GM23338 (cell line): ENCODE measurements around the gene CYB561D1. TPM values are rescaled to one million over a fixed set of nuclear protein-coding genes. Genes with fewer than 3 reads are reported as not detected.

Experiments
- ATAC-seq: fragments of 200-7000 bp; cut with Tn5 transposase; 3 replicates; pipeline ENCODE4 v1.9.1; 2020
- DNase-seq: peaks from one replicate; pipeline ENCODE4 v3.0.0-alpha.2; 2015; ENCODE audit warnings: low spot score
- H2AFZ ChIP-seq: fragments of 200-600 bp; sonication (generic); 2 replicates; pipeline ENCODE4 v1.8.0; 2016; ENCODE audit warnings: antibody characterized with exemption, mild to moderate bottlenecking, moderate library complexity
- H3F3A ChIP-seq: fragments of 200-600 bp; sonication (generic); replicated peaks from 2 replicates; pipeline ENCODE4 v1.8.0; 2017; ENCODE audit warnings: antibody characterized with exemption, mixed run types, low read depth
- H3K27ac ChIP-seq: fragments of 200-600 bp; sonication (generic); 2 replicates; pipeline ENCODE4 v1.6.1; 2016; ENCODE audit warnings: low read depth
- H3K27me3 ChIP-seq: fragments of 200-600 bp; sonication (generic); 2 replicates; pipeline ENCODE4 v1.8.0; 2016; ENCODE audit warnings: mild to moderate bottlenecking, mixed run types, moderate library complexity; ENCODE audit not compliant: insufficient read depth
- H3K36me3 ChIP-seq: fragments of 200-600 bp; sonication (generic); 2 replicates; pipeline ENCODE4 v1.8.0; 2016; ENCODE audit warnings: mild to moderate bottlenecking; ENCODE audit not compliant: insufficient read depth
- H3K4me1 ChIP-seq: fragments of 200-600 bp; sonication (generic); 2 replicates; pipeline ENCODE4 v1.8.0; 2016; ENCODE audit warnings: mild to moderate bottlenecking, moderate library complexity; ENCODE audit not compliant: insufficient read depth
- H3K4me2 ChIP-seq: fragments of 200-600 bp; sonication (generic); 2 replicates; pipeline ENCODE4 v1.7.1; 2017; ENCODE audit warnings: mixed run types
- H3K4me3 ChIP-seq: fragments of 200-600 bp; sonication (generic); 2 replicates; pipeline ENCODE4 v1.6.1; 2016; ENCODE audit warnings: mixed run types
- H3K79me2 ChIP-seq: fragments of 200-600 bp; sonication (generic); replicated peaks from 2 replicates; pipeline ENCODE4 v1.8.0; 2017; ENCODE audit warnings: mild to moderate bottlenecking; ENCODE audit not compliant: insufficient read depth
- H3K9me2 ChIP-seq: fragments of 200-600 bp; sonication (generic); 2 replicates; pipeline ENCODE4 v1.8.0; 2017; ENCODE audit not compliant: insufficient read depth
- H4K20me1 ChIP-seq: fragments of 200-600 bp; sonication (generic); replicated peaks from 2 replicates; pipeline ENCODE4 v1.8.0; 2017; ENCODE audit warnings: mild to moderate bottlenecking; ENCODE audit not compliant: insufficient read depth
- H3K27ac Mint-ChIP-seq: 2 replicates; pipeline ENCODE4 v1.8.0; 2020; ENCODE audit warnings: inconsistent platforms, mild to moderate bottlenecking, moderate library complexity, mixed read lengths
- H3K27me3 Mint-ChIP-seq: 3 replicates; pipeline ENCODE4 v1.8.0; 2022; ENCODE audit warnings: low read depth, mild to moderate bottlenecking, moderate library complexity, mixed read lengths, inconsistent platforms; ENCODE audit not compliant: insufficient read depth, poor library complexity
- H3K36me3 Mint-ChIP-seq: 3 replicates; pipeline ENCODE4 v1.8.0; 2021; ENCODE audit warnings: low read depth, mild to moderate bottlenecking, inconsistent platforms, moderate library complexity, mixed read lengths
- H3K4me1 Mint-ChIP-seq: 3 replicates; pipeline ENCODE4 v1.8.0; 2020; ENCODE audit warnings: mild to moderate bottlenecking, inconsistent platforms, mixed read lengths
- H3K4me3 Mint-ChIP-seq: 3 replicates; pipeline ENCODE4 v1.8.0; 2021; ENCODE audit warnings: moderate library complexity, mild to moderate bottlenecking, inconsistent platforms, mixed read lengths
- H3K9me3 Mint-ChIP-seq: 3 replicates; pipeline ENCODE4 v1.8.0; 2020; ENCODE audit warnings: moderate library complexity, mild to moderate bottlenecking, inconsistent platforms, mixed read lengths
- CREB1 ChIP-seq: fragments of 250-450 bp; sonication (Bioruptor Pico); IDR thresholded peaks from 2 replicates; pipeline ENCODE4 v1.5.0; 2020; ENCODE audit warnings: low read depth, mild to moderate bottlenecking, moderate library complexity
- EZH2 ChIP-seq: fragments of 200-600 bp; sonication (generic); IDR thresholded peaks from one replicate; pipeline ENCODE4 v1.8.0; 2017; ENCODE audit warnings: antibody characterized with exemption, mild to moderate bottlenecking, low read depth; ENCODE audit not compliant: unreplicated experiment
- EZH2phosphoT487 ChIP-seq: fragments of 200-600 bp; sonication (generic); IDR thresholded peaks from one replicate; pipeline ENCODE4 v1.8.1; 2018; ENCODE audit warnings: antibody characterized with exemption; ENCODE audit not compliant: unreplicated experiment
- JUNB ChIP-seq: IDR thresholded peaks from one replicate; pipeline ENCODE4 v1.6.1; 2016; ENCODE audit warnings: antibody characterized with exemption; ENCODE audit not compliant: unreplicated experiment
- NANOG ChIP-seq: IDR thresholded peaks from 2 replicates; pipeline ENCODE4 v1.6.1; 2016; ENCODE audit warnings: antibody characterized with exemption, borderline replicate concordance
- POLR2AphosphoS5 ChIP-seq: IDR thresholded peaks from 2 replicates; pipeline ENCODE4 v1.6.1; 2016; ENCODE audit warnings: antibody characterized with exemption, low read depth
- REST ChIP-seq: IDR thresholded peaks from one replicate; pipeline ENCODE4 v1.6.1; 2018; ENCODE audit warnings: antibody characterized with exemption; ENCODE audit not compliant: unreplicated experiment
- STAT1 ChIP-seq: IDR thresholded peaks from one replicate; pipeline ENCODE4 v1.6.1; 2016; ENCODE audit warnings: antibody characterized with exemption; ENCODE audit not compliant: unreplicated experiment
- ZNF114 ChIP-seq: fragments of 250-450 bp; sonication (Bioruptor Pico); IDR thresholded peaks from 2 replicates; pipeline ENCODE4 v1.5.0; 2020; ENCODE audit warnings: mild to moderate bottlenecking, moderate library complexity
- ZNF331 ChIP-seq: fragments of 250-450 bp; sonication (Bioruptor Pico); IDR thresholded peaks from 2 replicates; pipeline ENCODE4 v1.5.0; 2020; ENCODE audit warnings: low read depth, mild to moderate bottlenecking, moderate library complexity
- polyA plus RNA-seq: library from polyadenylated mRNA; unstranded; fragments of >200 nt; fragmentation: Nextera tagmentation; extraction: Ambion mirVana; gene quantifications from 2 replicates; pipeline ENCODE4 v1.2.1, GENCODE V29; 2016
- total RNA-seq: library from RNA; depleted of rRNA; stranded (reverse); fragments of >200 nt; shearing (Covaris generic); gene quantifications from 2 replicates; pipeline ENCODE4 v1.2.3, GENCODE V29; 2014
- TF ChIP-seq, protein P1 (sequence below): IDR thresholded peaks from 2 replicates; pipeline ENCODE4 v1.6.1; 2016; ENCODE audit warnings: antibody characterized with exemption
- TF ChIP-seq, protein P2 (sequence below), 2 experiments: fragments of 200-600 bp in 1 of 2; sonication (generic) in 1 of 2; conservative IDR thresholded peaks; 2 replicates each; pipeline versions ENCODE4 v1.5.1 to v1.6.1; 2016 to 2017; ENCODE audit warnings: antibody characterized with exemption in 2 of 2, low read depth in 2 of 2, mild to moderate bottlenecking in 2 of 2, moderate library complexity in 1 of 2

CYB561D1 gene
- total and polyA plus RNA-seq, 2 experiments from 2014 or later: 0.95 to 2.7 TPM

GRCh38 chr1:109528712-109529111 is 34.8 kb downstream of the CYB561D1 start:
- Histone ChIP-seq H3K27me3 (no peaks in the 10 kb centered on the region), H3K4me3 (no peak overlapping the region), H3K79me2 (no peaks in the 10 kb centered on the region), H3F3A (no peaks in the 10 kb centered on the region), H3K9me2 (no peaks in the 10 kb centered on the region), H3K4me2 (no peak overlapping the region), H2AFZ (no peak overlapping the region), H3K4me1 (peaks cover 4% of the 10 kb centered on the region; the same call in 1 of the 2 replicates), H3K27ac (no peak overlapping the region), H3K36me3 (no peaks in the 10 kb centered on the region), H4K20me1 (no peaks in the 10 kb centered on the region)
- no peak overlapping the region for H3K27ac Mint-ChIP-seq
- peaks cover 12% of the 10 kb centered on the region for H3K27me3 Mint-ChIP-seq
- H3K36me3 Mint-ChIP-seq: no peaks in the 10 kb centered on the region
- peaks cover 12% of the 10 kb centered on the region; the same call in 2 of the 3 replicates for H3K4me1 Mint-ChIP-seq
- DNase-seq (no peak), ATAC-seq (no peak)
- no peaks in the 10 kb centered on the region; the same call in 2 of the 3 replicates for H3K9me3 Mint-ChIP-seq
- no peak overlapping the region for H3K4me3 Mint-ChIP-seq
- TF ChIP-seq ZNF114: no peak
- TF ChIP-seq NANOG: no peak

DNA sequence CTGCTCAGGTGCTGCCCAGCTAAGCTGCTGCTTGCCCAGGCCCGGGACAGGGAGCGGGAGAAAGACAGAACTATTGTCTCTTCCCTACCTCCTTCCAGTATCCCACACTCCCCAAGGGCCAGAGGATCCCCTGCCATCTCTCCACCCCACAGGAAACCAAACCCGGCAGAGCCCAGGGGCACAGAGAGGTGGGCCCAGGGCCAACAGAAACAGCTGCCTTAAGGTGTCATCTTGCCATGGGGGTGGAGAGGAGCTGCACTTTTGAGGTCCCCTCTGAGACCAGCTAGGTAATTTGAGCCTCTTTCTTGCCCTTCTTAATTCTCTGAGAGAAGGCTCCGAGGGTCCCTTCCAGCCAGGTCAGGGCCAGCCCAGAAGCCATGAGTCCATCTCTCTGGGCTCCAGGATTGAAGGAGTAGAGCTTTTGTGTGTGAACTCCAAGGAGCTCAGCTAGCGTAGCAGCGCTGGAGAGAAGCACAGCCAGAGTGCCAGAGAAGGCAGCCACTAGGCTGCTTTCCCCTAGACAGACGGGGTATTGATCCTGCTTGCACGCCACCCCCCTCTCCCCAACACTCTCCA is 36.1 kb downstream of the CYB561D1 start:
- DNase-seq: no peak
- Histone ChIP-seq H2AFZ (peak overlapping the region; percentile 56; the same call in 1 of the 2 replicates), H3K4me1 (peaks cover 4% of the 10 kb centered on the region; the same call in 1 of the 2 replicates), H3K9me2 (no peaks in the 10 kb centered on the region), H3K27me3 (no peaks in the 10 kb centered on the region), H3F3A (no peaks in the 10 kb centered on the region), H3K79me2 (no peaks in the 10 kb centered on the region), H3K4me3 (no peak overlapping the region), H3K4me2 (no peak overlapping the region), H3K27ac (no peak overlapping the region), H3K36me3 (no peaks in the 10 kb centered on the region), H4K20me1 (no peaks in the 10 kb centered on the region)
- H3K4me1 Mint-ChIP-seq: peaks cover 12% of the 10 kb centered on the region; the same call in 2 of the 3 replicates
- H3K27me3 Mint-ChIP-seq: peaks cover 12% of the 10 kb centered on the region
- H3K36me3 Mint-ChIP-seq: no peaks in the 10 kb centered on the region
- no peaks in the 10 kb centered on the region; the same call in 2 of the 3 replicates for H3K9me3 Mint-ChIP-seq
- H3K27ac Mint-ChIP-seq: no peak overlapping the region
- H3K4me3 Mint-ChIP-seq: no peak overlapping the region
- no peak for ATAC-seq
- TF ChIP-seq, protein P1, sequence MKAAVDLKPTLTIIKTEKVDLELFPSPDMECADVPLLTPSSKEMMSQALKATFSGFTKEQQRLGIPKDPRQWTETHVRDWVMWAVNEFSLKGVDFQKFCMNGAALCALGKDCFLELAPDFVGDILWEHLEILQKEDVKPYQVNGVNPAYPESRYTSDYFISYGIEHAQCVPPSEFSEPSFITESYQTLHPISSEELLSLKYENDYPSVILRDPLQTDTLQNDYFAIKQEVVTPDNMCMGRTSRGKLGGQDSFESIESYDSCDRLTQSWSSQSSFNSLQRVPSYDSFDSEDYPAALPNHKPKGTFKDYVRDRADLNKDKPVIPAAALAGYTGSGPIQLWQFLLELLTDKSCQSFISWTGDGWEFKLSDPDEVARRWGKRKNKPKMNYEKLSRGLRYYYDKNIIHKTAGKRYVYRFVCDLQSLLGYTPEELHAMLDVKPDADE: no peak
- TF ChIP-seq, protein P2, sequence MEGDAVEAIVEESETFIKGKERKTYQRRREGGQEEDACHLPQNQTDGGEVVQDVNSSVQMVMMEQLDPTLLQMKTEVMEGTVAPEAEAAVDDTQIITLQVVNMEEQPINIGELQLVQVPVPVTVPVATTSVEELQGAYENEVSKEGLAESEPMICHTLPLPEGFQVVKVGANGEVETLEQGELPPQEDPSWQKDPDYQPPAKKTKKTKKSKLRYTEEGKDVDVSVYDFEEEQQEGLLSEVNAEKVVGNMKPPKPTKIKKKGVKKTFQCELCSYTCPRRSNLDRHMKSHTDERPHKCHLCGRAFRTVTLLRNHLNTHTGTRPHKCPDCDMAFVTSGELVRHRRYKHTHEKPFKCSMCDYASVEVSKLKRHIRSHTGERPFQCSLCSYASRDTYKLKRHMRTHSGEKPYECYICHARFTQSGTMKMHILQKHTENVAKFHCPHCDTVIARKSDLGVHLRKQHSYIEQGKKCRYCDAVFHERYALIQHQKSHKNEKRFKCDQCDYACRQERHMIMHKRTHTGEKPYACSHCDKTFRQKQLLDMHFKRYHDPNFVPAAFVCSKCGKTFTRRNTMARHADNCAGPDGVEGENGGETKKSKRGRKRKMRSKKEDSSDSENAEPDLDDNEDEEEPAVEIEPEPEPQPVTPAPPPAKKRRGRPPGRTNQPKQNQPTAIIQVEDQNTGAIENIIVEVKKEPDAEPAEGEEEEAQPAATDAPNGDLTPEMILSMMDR (conservative IDR thresholded peaks at IDR 0.05; ENCODE audit: low read depth in 2 of 2): no peak
- TF ChIP-seq STAT1 (no peak), POLR2AphosphoS5 (no peak), CREB1 (CRISPR knock-in tag) (no peak), ZNF114 (no peak), ZNF331 (CRISPR knock-in tag) (no peak), NANOG (no peak), JUNB (no peak), REST (no peak), EZH2phosphoT487 (no peak), EZH2 (no peak)
